ENCODE measurements around the gene SLX1B. TPM values are rescaled to one million over a fixed set of nuclear protein-coding genes. Genes with fewer than 3 reads are reported as not detected.
A peak's percentile ranks its signal among the peaks of the same experiment; 100 is the strongest.
"Not testable (repeated sequence)": the region's sequence is repeated elsewhere in the genome, so short reads cannot be mapped to it uniquely, and the experiment has no call there.

Gene SLX1B
- 43.4 TPM for total RNA-seq

GRCh38 chr16:29454269-29454668, at the start of gene SLX1B, which contains the start of gene BOLA2:
Gene SLX1B (plus strand): TSS chr16:29454533.
Gene BOLA2 (minus strand): TSS chr16:29454351. CDS start chr16:29454253, 98 bp downstream.
- not testable (repeated sequence) for DNase-seq (ENCODE audit: low spot score)

DNA sequence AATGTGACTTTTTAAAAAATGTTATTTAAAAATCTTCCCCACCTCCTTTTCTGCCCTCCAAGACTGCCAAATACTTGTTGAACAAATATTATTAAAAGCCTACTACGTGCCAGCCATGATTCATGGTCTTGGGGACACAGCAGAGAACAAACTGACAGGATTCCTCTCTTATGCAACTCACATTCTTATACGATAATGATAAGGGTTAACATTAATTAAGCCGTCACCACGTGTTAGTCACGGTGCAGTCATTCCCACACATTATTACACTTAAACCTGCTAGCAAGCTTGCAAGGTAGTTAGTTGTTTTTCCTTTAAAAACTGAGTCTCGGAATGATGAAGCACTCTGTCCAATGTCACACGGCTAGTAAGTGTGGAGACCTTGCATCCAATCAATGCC, 49.1 kb upstream of the SLX1B start:
- DNase-seq (ENCODE audit: low spot score), result not testable (repeated sequence)

- not testable (repeated sequence) for DNase-seq (ENCODE audit: low spot score)
Observed at GRCh38 chr16:29423587-29423986, 30.7 kb upstream of the SLX1B start.

DNA sequence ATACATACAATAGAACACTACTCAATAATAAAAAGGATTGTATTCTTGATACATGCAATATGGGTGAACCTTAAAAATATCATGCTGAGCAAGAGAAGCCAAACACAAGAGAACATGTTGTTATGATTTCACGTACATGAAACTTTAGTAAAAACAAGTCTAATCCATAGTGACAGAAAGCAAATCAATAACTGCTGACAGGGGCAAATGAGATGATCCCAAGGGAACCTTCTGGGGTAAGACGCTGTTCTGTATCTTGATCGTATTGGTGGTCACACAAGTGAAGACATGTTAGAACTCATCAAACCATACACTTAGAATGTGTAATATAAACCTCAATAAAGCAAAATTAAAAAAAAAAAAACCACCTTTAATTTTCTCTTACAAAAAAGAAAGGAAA, 28.9 kb upstream of the SLX1B start:
- DNase-seq (ENCODE audit: low spot score), result not testable (repeated sequence)

GRCh38 chr16:29453754-29454153, 579 bp upstream of the SLX1B start:
- not testable (repeated sequence) for DNase-seq (ENCODE audit: low spot score)

GRCh38 chr16:29454828-29455227, 495 bp downstream of the SLX1B start:
- DNase-seq (ENCODE audit: low spot score), result not testable (repeated sequence)

GRCh38 chr16:29457660-29458059, 3.3 kb downstream of the SLX1B start:
- not testable (repeated sequence) for DNase-seq (ENCODE audit: low spot score)

- not testable (repeated sequence) for DNase-seq (ENCODE audit: low spot score)
Observed at GRCh38 chr16:29459706-29460646, 5.6 kb downstream of the SLX1B start, which contains the start of gene SULT1A4. Gene SULT1A4 (plus strand): TSS chr16:29459913. CDS start chr16:29461386, 1,473 bp downstream.

DNA sequence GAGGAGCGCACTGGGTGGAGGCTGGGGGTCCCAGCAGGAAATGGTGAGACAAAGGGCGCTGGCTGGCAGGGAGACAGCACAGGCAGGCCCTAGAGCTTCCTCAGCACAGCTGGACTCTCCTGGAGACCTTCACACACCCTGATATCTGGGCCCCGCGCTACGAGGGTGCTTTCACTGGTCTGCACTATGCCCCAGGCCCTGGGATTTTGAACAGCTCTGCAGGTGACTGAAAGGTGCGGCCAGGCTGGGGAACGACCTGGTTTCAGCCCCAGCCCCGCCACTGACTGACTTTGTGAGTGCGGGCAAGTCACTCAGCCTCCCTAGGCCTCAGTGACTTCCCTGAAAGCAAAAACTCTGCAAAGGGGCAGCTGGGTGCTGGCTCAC, 6.3 kb downstream of the SLX1B start:
- DNase-seq (ENCODE audit: low spot score), result not testable (repeated sequence)

GRCh38 chr16:29465985-29466824, 11.9 kb downstream of the SLX1B start:
- DNase-seq (ENCODE audit: low spot score), result not testable (repeated sequence)

- not testable (repeated sequence) for DNase-seq (ENCODE audit: low spot score)
Observed at GRCh38 chr16:29466904-29467303, 12.6 kb downstream of the SLX1B start.

DNA sequence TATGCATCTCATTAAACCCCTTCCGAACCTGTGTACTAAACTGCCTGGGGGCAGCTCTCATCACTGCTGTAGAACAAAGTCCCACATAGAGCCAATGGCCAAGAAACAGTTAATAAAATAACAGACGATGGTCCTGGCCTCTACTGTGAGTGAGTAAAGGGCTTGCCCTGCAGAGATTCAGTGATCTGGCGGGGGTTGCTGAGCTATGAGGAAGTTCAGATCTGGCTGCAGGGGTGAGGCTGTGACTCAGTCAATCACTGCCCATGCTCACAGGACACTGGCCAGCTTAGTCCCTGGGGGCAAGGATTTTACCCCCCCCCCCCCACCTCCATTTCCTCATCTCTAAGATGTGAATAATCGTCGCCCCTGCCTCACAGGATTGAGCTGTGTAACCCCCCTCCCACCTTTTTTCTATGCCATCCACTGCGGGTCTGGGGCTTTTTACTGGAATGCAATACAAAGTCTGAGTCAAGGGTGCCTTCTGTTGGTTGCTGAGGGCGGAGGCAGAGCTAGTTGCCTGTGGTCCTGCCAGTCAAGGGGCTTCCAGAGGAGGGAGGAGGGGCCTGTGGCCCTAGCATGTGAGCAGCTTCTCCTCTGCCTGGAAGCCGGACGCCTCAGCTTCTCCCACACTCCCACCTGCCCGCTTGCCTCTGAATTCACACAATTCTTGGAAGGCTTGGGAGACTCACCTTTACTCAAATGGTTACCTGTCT, 13.5 kb downstream of the SLX1B start:
- not testable (repeated sequence) for DNase-seq (ENCODE audit: low spot score)

- DNase-seq (ENCODE audit: low spot score), result peak; percentile 78
Observed at GRCh38 chr16:29469660-29470059, 15.3 kb downstream of the SLX1B start.

GRCh38 chr16:29472065-29472464, 17.7 kb downstream of the SLX1B start:
- not testable (repeated sequence) for DNase-seq (ENCODE audit: low spot score)

DNA sequence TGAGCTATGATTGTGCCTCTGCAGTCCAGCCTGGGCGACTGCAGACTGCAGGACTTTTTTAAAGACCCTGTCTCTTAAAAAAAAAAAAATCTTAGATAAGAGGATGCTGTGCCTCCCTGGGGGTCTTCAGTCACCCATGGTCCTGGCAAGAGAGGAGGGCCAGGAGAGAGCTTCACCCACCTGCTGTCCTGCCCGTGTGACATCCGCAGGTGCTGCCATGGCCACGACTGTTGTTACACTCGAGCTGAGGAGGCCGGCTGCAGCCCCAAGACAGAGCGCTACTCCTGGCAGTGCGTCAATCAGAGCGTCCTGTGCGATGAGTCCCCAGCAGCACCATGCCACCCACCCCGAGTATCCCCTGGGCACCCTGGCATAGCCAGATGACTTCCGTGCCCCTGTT, 27.9 kb downstream of the SLX1B start:
- DNase-seq (ENCODE audit: low spot score), result peak; percentile 41

DNA sequence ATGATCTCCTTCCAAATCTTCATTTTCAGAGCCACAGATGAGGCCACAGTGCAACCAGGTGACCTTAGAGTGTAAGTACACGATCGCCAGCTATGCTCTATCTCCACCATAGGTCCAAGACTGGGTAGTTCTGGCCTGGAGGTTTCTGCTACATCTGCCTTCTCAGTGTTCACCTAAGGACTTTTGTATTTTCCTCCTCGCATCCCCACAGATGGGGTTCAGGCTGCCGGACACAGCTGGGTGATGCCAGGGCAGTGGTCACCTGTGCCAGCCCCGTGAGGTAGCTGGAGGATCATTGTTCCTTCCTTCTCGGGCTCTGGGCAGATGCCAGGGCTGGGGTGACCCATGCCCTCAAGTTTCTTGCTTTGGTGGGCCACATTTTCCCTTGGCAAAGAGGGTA, 52.0 kb downstream of the SLX1B start, which contains the start of gene NPIPB12:
Gene NPIPB12 (minus strand): TSS at position 101 of the 400 bp plus-strand sequence.
- DNase-seq (ENCODE audit: low spot score), result not testable (repeated sequence)

Other genes with a start within 250 kb of the SLX1B start
- gene NPIPB11, start 47.8 kb upstream of the SLX1B start, total RNA-seq, result 1.6 TPM
- gene BOLA2, start 182 bp upstream of the SLX1B start, total RNA-seq, result 7.8 TPM
- gene SULT1A4, start 5.4 kb downstream of the SLX1B start, total RNA-seq, result 3.3 TPM
- 138 TPM for gene NPIPB12, start 51.9 kb downstream of the SLX1B start, total RNA-seq
- gene SPN, start 208.7 kb downstream of the SLX1B start, total RNA-seq, result 4.2 TPM
- 24.7 TPM for gene QPRT, start 224.6 kb downstream of the SLX1B start, total RNA-seq